ENCODE results near the gene CYP19A1. TPM values are rescaled to one million over a fixed set of nuclear protein-coding genes. Genes with fewer than 3 reads are reported as not detected.

The CYP19A1 gene
- total and polyA plus RNA-seq, 10 of the 15 experiments (the other 5 are each of a cell fraction or from before 2014, with no cell fraction given), result 0.08 to 1.8 (median 0.70) TPM

DNA sequence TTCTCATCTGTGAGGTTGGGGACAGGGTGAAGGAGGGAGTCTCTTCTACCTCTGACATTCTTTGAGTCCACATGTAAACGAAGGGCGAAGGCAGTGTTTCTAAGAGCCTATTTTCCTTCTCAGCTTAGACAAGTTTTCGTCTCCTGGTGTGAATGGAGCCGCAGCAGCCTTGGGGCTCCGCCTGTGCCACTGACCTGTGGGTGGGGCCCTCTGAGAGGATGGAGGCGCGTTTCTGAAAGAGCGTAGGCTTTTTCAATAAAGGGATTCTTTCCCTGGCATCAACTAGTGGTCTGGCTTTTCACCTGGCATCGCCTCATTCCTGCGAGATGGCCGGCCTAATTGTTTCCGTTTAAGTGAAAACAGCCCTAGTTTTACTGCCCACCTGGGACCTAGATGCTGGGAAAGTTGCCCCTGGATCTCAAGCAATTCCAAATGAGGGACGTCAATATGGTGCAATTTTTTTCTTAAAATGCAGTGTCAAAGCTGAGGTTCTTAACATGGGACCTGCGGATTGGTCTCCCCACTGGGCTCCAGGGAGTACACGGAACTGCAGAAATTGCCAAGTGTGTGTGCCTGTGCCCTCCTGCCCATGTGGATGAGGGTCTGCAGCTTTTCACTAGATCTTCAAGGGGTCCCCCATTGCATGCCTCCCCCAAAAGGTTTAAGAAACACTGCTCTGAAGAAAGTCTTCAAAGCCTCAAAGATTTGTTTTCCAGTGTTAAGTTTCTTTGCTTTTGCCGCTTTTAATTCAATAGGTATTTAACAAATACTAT lies 4.0 kb upstream of the CYP19A1 start:
- no peaks in the 10 kb centered on the region for H4K20me1 ChIP-seq (ENCODE audit: control insufficient read depth, insufficient read depth)
- WGBS (ENCODE audit: insufficient coverage, insufficient replicate concordance, low lambda C conversion rate, missing lambda C conversion rate), result 50% methylated on average over 16 of the region's 16 CpGs
- no peak overlapping the region for H3K4me2 ChIP-seq (ENCODE audit: control insufficient read depth, insufficient read depth)
- no peak overlapping the region for H3K4me3 ChIP-seq
- no peak overlapping the region for H3K27ac ChIP-seq (ENCODE audit: control insufficient read depth, insufficient read depth)
- H3K9ac ChIP-seq (ENCODE audit: control insufficient read depth, insufficient read depth, low read length), result no peak overlapping the region
- no peaks in the 10 kb centered on the region for H3K79me2 ChIP-seq (ENCODE audit: control insufficient read depth, insufficient read depth, low read length)
- ChIA-PET POLR2A (no interaction called here), CTCF (no interaction called here), RAD21 (ENCODE audit: unreplicated experiment) (no interaction called here), SMC1A (ENCODE audit: uncharacterized antibody, unreplicated experiment) (no interaction called here)
- DNase-seq (ENCODE audit: low read depth, low spot score), result no peak
- H3K4me1 ChIP-seq (ENCODE audit: control insufficient read depth, insufficient read depth, low read length), result no peaks in the 10 kb centered on the region
- ATAC-seq, result no peak
- no peak overlapping the region for H2AFZ ChIP-seq (ENCODE audit: control insufficient read depth, low read depth, low read length)
- intact Hi-C loops (cut with micrococcal nuclease; ENCODE audit: unreplicated experiment) (no loop called here), in situ Hi-C loops (cut with MboI) (no loop called here)
- H3K36me3 ChIP-seq (ENCODE audit: control insufficient read depth in 2 of 2, insufficient read depth in 2 of 2, low read length in 1 of 2), result no peaks in the 10 kb centered on the region
- no TSS peak for BruUV-seq (replicated peaks)
- H3K27me3 ChIP-seq (replicated peaks in 1 of 2; ENCODE audit: control insufficient read depth in 2 of 2, insufficient read depth in 2 of 2, low read length in 1 of 2), result peaks cover 9 to 29% of the 10 kb centered on the region in 2 experiments; a peak in 3 of 4 replicates
- TF ChIP-seq SMAD1 (IDR thresholded peaks at IDR 0.05; ENCODE audit: low read depth, partially characterized antibody), result no peak
- H3K9me3 ChIP-seq (replicated peaks; ENCODE audit: control insufficient read depth, insufficient read depth, low read length), result no peaks in the 10 kb centered on the region; the same call in 2 of the 3 replicates
- FAIRE-seq, result no peak

DNA sequence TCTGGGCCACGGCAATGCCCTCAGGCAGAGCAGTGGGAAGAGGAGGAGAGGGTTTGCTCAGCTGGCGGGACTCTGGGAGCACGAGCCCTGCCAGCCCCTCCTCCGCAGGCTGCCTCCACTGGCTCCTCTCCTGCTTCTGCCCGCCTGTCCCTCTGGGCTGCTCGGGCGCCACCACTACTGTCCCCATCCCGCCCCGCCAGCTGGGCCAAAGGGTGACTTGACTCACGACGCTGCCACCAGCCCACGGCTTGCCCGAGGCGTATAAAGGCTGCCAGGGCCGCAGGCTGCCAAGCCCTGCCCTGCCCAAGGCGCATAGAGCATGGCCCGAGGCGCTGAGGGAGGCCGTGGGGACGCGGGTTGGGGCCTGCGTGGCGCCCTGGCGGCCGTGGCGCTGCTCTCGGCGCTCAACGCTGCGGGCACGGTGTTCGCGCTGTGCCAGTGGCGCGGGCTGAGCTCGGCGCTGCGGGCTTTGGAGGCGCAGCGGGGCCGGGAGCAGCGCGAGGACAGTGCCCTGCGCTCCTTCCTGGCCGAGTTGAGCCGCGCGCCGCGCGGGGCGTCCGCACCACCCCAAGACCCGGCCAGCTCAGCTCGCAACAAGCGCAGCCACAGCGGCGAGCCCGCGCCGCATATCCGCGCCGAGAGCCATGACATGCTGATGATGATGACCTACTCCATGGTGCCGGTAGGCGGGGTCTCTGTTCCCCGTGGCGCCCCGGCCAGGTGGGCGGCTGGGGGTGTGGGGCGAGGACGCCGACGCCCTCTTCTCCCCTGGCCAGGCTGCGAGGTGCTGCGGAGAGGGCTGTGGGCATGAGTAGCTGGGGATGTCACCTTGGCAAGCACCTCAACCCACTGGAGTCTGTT lies 3.2 kb upstream of the CYP19A1 start, which contains the start of gene GLDN:
Gene GLDN, plus strand, starts transcription at position 290 of the 861 bp plus-strand sequence. Its CDS starts 30 bp downstream, at position 320.
- H3K9ac ChIP-seq (ENCODE audit: control insufficient read depth, insufficient read depth, low read length), result no peak within 1 kb of the TSS
- in situ Hi-C loops (cut with MboI) (no loop called here), intact Hi-C loops (cut with micrococcal nuclease; ENCODE audit: unreplicated experiment) (no loop called here)
- no TSS peak for BruUV-seq (replicated peaks)
- no peaks in the 10 kb centered on the region for H3K36me3 ChIP-seq (ENCODE audit: control insufficient read depth in 2 of 2, insufficient read depth in 2 of 2, low read length in 1 of 2)
- no peak within 1 kb of the TSS for H2AFZ ChIP-seq (ENCODE audit: control insufficient read depth, low read depth, low read length)
- WGBS (ENCODE audit: insufficient coverage, insufficient replicate concordance, low lambda C conversion rate, missing lambda C conversion rate), result 52% methylated on average over 66 of the region's 76 CpGs
- POLR2A ChIA-PET, result no interaction called here
- no peak within 1 kb of the TSS for H3K4me2 ChIP-seq (ENCODE audit: control insufficient read depth, insufficient read depth)
- TF ChIP-seq, protein P1, sequence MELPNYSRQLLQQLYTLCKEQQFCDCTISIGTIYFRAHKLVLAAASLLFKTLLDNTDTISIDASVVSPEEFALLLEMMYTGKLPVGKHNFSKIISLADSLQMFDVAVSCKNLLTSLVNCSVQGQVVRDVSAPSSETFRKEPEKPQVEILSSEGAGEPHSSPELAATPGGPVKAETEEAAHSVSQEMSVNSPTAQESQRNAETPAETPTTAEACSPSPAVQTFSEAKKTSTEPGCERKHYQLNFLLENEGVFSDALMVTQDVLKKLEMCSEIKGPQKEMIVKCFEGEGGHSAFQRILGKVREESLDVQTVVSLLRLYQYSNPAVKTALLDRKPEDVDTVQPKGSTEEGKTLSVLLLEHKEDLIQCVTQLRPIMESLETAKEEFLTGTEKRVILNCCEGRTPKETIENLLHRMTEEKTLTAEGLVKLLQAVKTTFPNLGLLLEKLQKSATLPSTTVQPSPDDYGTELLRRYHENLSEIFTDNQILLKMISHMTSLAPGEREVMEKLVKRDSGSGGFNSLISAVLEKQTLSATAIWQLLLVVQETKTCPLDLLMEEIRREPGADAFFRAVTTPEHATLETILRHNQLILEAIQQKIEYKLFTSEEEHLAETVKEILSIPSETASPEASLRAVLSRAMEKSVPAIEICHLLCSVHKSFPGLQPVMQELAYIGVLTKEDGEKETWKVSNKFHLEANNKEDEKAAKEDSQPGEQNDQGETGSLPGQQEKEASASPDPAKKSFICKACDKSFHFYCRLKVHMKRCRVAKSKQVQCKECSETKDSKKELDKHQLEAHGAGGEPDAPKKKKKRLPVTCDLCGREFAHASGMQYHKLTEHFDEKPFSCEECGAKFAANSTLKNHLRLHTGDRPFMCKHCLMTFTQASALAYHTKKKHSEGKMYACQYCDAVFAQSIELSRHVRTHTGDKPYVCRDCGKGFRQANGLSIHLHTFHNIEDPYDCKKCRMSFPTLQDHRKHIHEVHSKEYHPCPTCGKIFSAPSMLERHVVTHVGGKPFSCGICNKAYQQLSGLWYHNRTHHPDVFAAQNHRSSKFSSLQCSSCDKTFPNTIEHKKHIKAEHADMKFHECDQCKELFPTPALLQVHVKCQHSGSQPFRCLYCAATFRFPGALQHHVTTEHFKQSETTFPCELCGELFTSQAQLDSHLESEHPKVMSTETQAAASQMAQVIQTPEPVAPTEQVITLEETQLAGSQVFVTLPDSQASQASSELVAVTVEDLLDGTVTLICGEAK (IDR thresholded peaks at IDR 0.05; ENCODE audit: borderline replicate concordance), result no peak
- peak; percentile 46 for TF ChIP-seq SUZ12 (IDR thresholded peaks at IDR 0.05; ENCODE audit: unreplicated experiment)
- SMC1A ChIA-PET (ENCODE audit: uncharacterized antibody, unreplicated experiment), result no interaction called here
- FAIRE-seq (no peak), ATAC-seq (no peak), DNase-seq (ENCODE audit: low read depth, low spot score) (no peak)
- RAD21 ChIA-PET (ENCODE audit: unreplicated experiment), result no interaction called here
- no peaks in the 10 kb centered on the region for H4K20me1 ChIP-seq (ENCODE audit: control insufficient read depth, insufficient read depth)
- no peak within 1 kb of the TSS for H3K27ac ChIP-seq (ENCODE audit: control insufficient read depth, insufficient read depth)
- no peaks in the 10 kb centered on the region for H3K4me1 ChIP-seq (ENCODE audit: control insufficient read depth, insufficient read depth, low read length)
- no peaks in the 10 kb centered on the region for H3K79me2 ChIP-seq (ENCODE audit: control insufficient read depth, insufficient read depth, low read length)
- peaks cover 9 to 32% of the 10 kb centered on the region in 2 experiments; a peak in 3 of 4 replicates for H3K27me3 ChIP-seq (replicated peaks in 1 of 2; ENCODE audit: control insufficient read depth in 2 of 2, insufficient read depth in 2 of 2, low read length in 1 of 2)
- CTCF ChIA-PET, result no interaction called here
- H3K4me3 ChIP-seq, result no peak within 1 kb of the TSS
- no peaks in the 10 kb centered on the region; the same call in 2 of the 3 replicates for H3K9me3 ChIP-seq (replicated peaks; ENCODE audit: control insufficient read depth, insufficient read depth, low read length)
